HuH-7 (cell line): ENCODE measurements around the gene CCL1.

Experiments used
- DNase-seq: peaks from one replicate; pipeline ENCODE4 v3.0.0; 2011; ENCODE audit warnings: low spot score

The CCL1 gene

GRCh38 chr17:34383216-34383615 is 20.2 kb upstream of the CCL1 start:
- no peak for DNase-seq

GRCh38 chr17:34382621-34383124 is 19.6 kb upstream of the CCL1 start:
- no peak for DNase-seq

GRCh38 chr17:34379868-34380267 is 16.8 kb upstream of the CCL1 start:
- no peak for DNase-seq

- DNase-seq = no peak
Observed at GRCh38 chr17:34378664-34379101, 15.7 kb upstream of the CCL1 start.

- DNase-seq = no peak
Observed at GRCh38 chr17:34377078-34377823, 14.2 kb upstream of the CCL1 start.

GRCh38 chr17:34375426-34375997 is 12.5 kb upstream of the CCL1 start:
- DNase-seq = no peak

- DNase-seq = no peak
Observed at GRCh38 chr17:34374457-34374856, 11.4 kb upstream of the CCL1 start.

GRCh38 chr17:34371405-34372100 is 8.5 kb upstream of the CCL1 start:
- DNase-seq = no peak

GRCh38 chr17:34370997-34371395 is 8.0 kb upstream of the CCL1 start:
- no peak for DNase-seq

GRCh38 chr17:34370376-34370996 is 7.5 kb upstream of the CCL1 start:
- no peak for DNase-seq

- DNase-seq = no peak
Observed at GRCh38 chr17:34369571-34369970, 6.5 kb upstream of the CCL1 start.

GRCh38 chr17:34368946-34369500 is 6.0 kb upstream of the CCL1 start:
- DNase-seq = no peak

- DNase-seq = no peak
Observed at GRCh38 chr17:34368196-34368945, 5.3 kb upstream of the CCL1 start.

- DNase-seq = no peak
Observed at GRCh38 chr17:34367486-34368195, 4.6 kb upstream of the CCL1 start.

- DNase-seq = no peak
Observed at GRCh38 chr17:34366529-34367107, 3.6 kb upstream of the CCL1 start.

- no peak for DNase-seq
Observed at GRCh38 chr17:34366010-34366409, 3.0 kb upstream of the CCL1 start.

GRCh38 chr17:34365340-34365739 is 2.3 kb upstream of the CCL1 start:
- no peak for DNase-seq

GRCh38 chr17:34364751-34365150 is 1.7 kb upstream of the CCL1 start:
- DNase-seq = no peak

- DNase-seq = peak; percentile 59
Observed at GRCh38 chr17:34361478-34362061, 1.5 kb downstream of the CCL1 start.

GRCh38 chr17:34360601-34361270 is 2.3 kb downstream of the CCL1 start:
- no peak for DNase-seq
